Peyer's patch (tissue), 4 donors: ENCODE results near the gene TINAG.

ENCODE experiments used
- POLR2A ChIP-seq, 2 donors: fragments of 450-650 bp; IDR thresholded peaks; one replicate each; pipeline ENCODE4 v1.5.1; 2017; ENCODE audit warnings: antibody characterized with exemption in 2 of 2, mild to moderate bottlenecking in 2 of 2, moderate library complexity in 2 of 2
- TF ChIP-seq, protein P1 (sequence below), 6 experiments: fragments of 450-650 bp in 4 of 6; fragments of 200-600 bp in 2 of 6; sonication (generic) in 1 of 6; IDR thresholded peaks; one replicate each; pipeline ENCODE4 v1.5.1; 2017 to 2019; ENCODE audit warnings: antibody characterized with exemption in 6 of 6, mild to moderate bottlenecking in 3 of 6, moderate library complexity in 1 of 6

DNA sequence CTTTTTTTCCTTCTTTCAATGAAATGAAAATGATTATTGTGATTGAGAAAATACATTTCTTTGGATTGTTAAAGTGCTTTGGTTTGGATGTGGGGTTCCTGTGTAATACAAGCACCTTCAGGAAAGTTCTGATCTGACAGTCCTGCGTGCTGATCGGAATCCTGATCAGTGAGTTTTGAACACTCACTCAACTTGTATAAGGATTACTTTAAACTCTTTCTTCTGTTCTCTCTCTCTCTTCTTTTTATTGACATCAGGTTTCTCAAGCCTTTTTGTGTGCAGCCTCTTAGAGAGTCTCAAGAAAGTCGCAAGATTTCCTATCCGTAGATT is 710 bp downstream of the TINAG start:
- TF ChIP-seq, protein P1, sequence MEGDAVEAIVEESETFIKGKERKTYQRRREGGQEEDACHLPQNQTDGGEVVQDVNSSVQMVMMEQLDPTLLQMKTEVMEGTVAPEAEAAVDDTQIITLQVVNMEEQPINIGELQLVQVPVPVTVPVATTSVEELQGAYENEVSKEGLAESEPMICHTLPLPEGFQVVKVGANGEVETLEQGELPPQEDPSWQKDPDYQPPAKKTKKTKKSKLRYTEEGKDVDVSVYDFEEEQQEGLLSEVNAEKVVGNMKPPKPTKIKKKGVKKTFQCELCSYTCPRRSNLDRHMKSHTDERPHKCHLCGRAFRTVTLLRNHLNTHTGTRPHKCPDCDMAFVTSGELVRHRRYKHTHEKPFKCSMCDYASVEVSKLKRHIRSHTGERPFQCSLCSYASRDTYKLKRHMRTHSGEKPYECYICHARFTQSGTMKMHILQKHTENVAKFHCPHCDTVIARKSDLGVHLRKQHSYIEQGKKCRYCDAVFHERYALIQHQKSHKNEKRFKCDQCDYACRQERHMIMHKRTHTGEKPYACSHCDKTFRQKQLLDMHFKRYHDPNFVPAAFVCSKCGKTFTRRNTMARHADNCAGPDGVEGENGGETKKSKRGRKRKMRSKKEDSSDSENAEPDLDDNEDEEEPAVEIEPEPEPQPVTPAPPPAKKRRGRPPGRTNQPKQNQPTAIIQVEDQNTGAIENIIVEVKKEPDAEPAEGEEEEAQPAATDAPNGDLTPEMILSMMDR (IDR thresholded peaks at IDR 0.05): no peak
- TF ChIP-seq POLR2A (IDR thresholded peaks at IDR 0.05): no peak
